Fibroblast of the aortic adventitia (primary cell): ENCODE measurements around the gene MLH1. TPM values are rescaled to one million over a fixed set of nuclear protein-coding genes. Genes with fewer than 3 reads are reported as not detected.
A peak's percentile ranks its signal among the peaks of the same experiment; 100 is the strongest.
"Not testable (repeated sequence)": the region's sequence is repeated elsewhere in the genome, so short reads cannot be mapped to it uniquely, and the experiment has no call there.

Source experiments
- DNase-seq: peaks from one replicate; pipeline ENCODE4 v3.0.0-alpha.2; 2010; ENCODE audit warnings: low read depth
- H3K4me3 ChIP-seq: 2 replicates; pipeline ENCODE4 v1.5.1; 2011; ENCODE audit warnings: low read depth, mild to moderate bottlenecking, control low read depth, low read length, moderate library complexity
- CTCF ChIP-seq: IDR thresholded peaks from 2 replicates; pipeline ENCODE4 v1.5.1; 2011; ENCODE audit warnings: mild to moderate bottlenecking, low read length, control low read depth, inconsistent platforms; ENCODE audit not compliant: insufficient read depth
- total RNA-seq: library from RNA; depleted of rRNA; stranded (reverse); fragments of >200 nt; gene quantifications from 2 replicates; pipeline ENCODE4 v1.2.3, GENCODE V29; 2012; ENCODE audit warnings: low replicate concordance

Gene MLH1
- total RNA-seq: 56.5 and 63.6 TPM in 2 replicates

- no peak for TF ChIP-seq CTCF
- peak within 1 kb of the TSS; percentile 97 for H3K4me3 ChIP-seq
- DNase-seq: peak; percentile 100
Measured at GRCh38 chr3:36993326-36994283, at the start of gene MLH1. TSS of gene MLH1 (plus strand) at chr3:36993518. CDS start at chr3:36993548, 30 bp downstream.

- DNase-seq: no peak
- H3K4me3 ChIP-seq: peak overlapping the region; percentile 77
- TF ChIP-seq CTCF: no peak
Measured at GRCh38 chr3:36943601-36944000, 49.7 kb upstream of the MLH1 start.

- DNase-seq: peak; percentile 66
- no peak for TF ChIP-seq CTCF
- peak overlapping the region; percentile 77 for H3K4me3 ChIP-seq
Measured at GRCh38 chr3:36944012-36944640, 49.2 kb upstream of the MLH1 start.

- peak; percentile 66 for DNase-seq
- TF ChIP-seq CTCF: no peak
- H3K4me3 ChIP-seq: peak within 1 kb of the TSS; percentile 77
Measured at GRCh38 chr3:36944641-36945270, 48.6 kb upstream of the MLH1 start, which contains the start of gene TRANK1. TSS of gene TRANK1 (minus strand) at chr3:36945054. CDS start at chr3:36944809, 245 bp downstream.

- no peak for DNase-seq
Measured at GRCh38 chr3:36945333-36945980, 47.9 kb upstream of the MLH1 start.

GRCh38 chr3:36947814-36948213 lies 45.5 kb upstream of the MLH1 start:
- not testable (repeated sequence) for DNase-seq, H3K4me3 ChIP-seq

More at GRCh38 chr3:36945333-36945980, 47.9 kb upstream of the MLH1 start:
- TF ChIP-seq CTCF: no peak
- peak overlapping the region; percentile 77 for H3K4me3 ChIP-seq
